ENCODE data around the gene HELB. TPM values are rescaled to one million over a fixed set of nuclear protein-coding genes. Genes with fewer than 3 reads are reported as not detected.

The HELB gene
- total and polyA plus RNA-seq, 2 of the 4 experiments (the other 2 are of a cell fraction), result 0.72 to 2.9 TPM

GRCh38 chr12:66280561-66280960, 21.7 kb upstream of the HELB start:
- Histone ChIP-seq H3K9me1 (ENCODE audit: insufficient read depth, low read length) (no peaks in the 10 kb centered on the region), H2BK15ac (ENCODE audit: low read depth, low read length) (no peak overlapping the region), H3K23ac (ENCODE audit: low read depth, low read length) (no peak overlapping the region), H3K27me3 (ENCODE audit: control insufficient read depth, insufficient read depth, low read length) (peaks cover 21% of the 10 kb centered on the region), H4K8ac (ENCODE audit: low read depth in 2 of 2, low read length in 2 of 2) (no peak overlapping the region), H4K91ac (ENCODE audit: insufficient read depth, low read depth, low read length) (no peak overlapping the region), H3K9ac (ENCODE audit: low read depth, low read length) (no peak overlapping the region), H3K4me2 (ENCODE audit: low read depth, low read length) (no peak overlapping the region), H3K4ac (ENCODE audit: low read depth, low read length) (no peak overlapping the region), H3K79me1 (ENCODE audit: low read depth in 1 of 2, low read length in 2 of 2) (no peaks in the 10 kb centered on the region), H2BK20ac (ENCODE audit: low read depth, low read length) (no peak overlapping the region), H4K5ac (ENCODE audit: low read depth, low read length) (no peak overlapping the region), H3K4me3 (ENCODE audit: insufficient read depth, low read depth, low read length) (no peak overlapping the region), H3K56ac (ENCODE audit: extremely low read depth, insufficient read depth, low read length) (no peak overlapping the region), H3K36me3 (ENCODE audit: control insufficient read depth, insufficient read depth, low read length) (no peaks in the 10 kb centered on the region), H2BK5ac (ENCODE audit: low read depth, low read length, poor library complexity, severe bottlenecking) (no peak overlapping the region), H4K20me1 (ENCODE audit: insufficient read depth, low read length) (no peaks in the 10 kb centered on the region), H2AK5ac (ENCODE audit: low read depth, low read length) (no peak overlapping the region), H2BK120ac (ENCODE audit: low read depth, low read length) (no peak overlapping the region), H2AFZ (replicated peaks; ENCODE audit: low read length, poor library complexity) (no peak overlapping the region), H3K27ac (ENCODE audit: insufficient read depth, low read length) (no peak overlapping the region), H3K18ac (ENCODE audit: low read depth, low read length) (no peak overlapping the region), H3K14ac (replicated peaks; ENCODE audit: low read depth, low read length) (no peak overlapping the region), H3K4me1 (ENCODE audit: control insufficient read depth, insufficient read depth, low read length) (no peaks in the 10 kb centered on the region), H3K9me3 (ENCODE audit: control insufficient read depth, insufficient read depth, low read length) (no peaks in the 10 kb centered on the region), H2AK9ac (replicated peaks; ENCODE audit: low read depth, low read length, poor library complexity) (no peak overlapping the region)
- in situ Hi-C loops (cut with MboI; ENCODE audit: low sequenced_read_pairs) (no loop called here), intact Hi-C loops (cut with micrococcal nuclease) (no loop called here), dilution Hi-C loops (cut with HindIII; ENCODE audit: low sequenced_read_pairs, unreplicated experiment) (no loop called here)
- BruUV-seq (replicated peaks), result no TSS peak
- ChIA-PET CTCF (interaction anchor here (0.7 to 2.4 kb wide), 2 partner anchors 11 to 1171 kb away, joined by 5 to 14 read pairs; no protein-coding TSS in a partner anchor), POLR2A (ENCODE audit: unreplicated experiment) (no interaction called here)
- WGBS, 2 experiments (ENCODE audit: extremely low coverage in 2 of 2, insufficient read length in 1 of 2), result no CpG with 5 or more reads among the region's 1 CpG
- no peak for ATAC-seq (ENCODE audit: low read depth)
- TF ChIP-seq RFX5 (IDR thresholded peaks at IDR 0.05; ENCODE audit: low read depth, low read length), result no peak
- TF ChIP-seq MXI1 (IDR thresholded peaks at IDR 0.05; ENCODE audit: borderline replicate concordance, low read depth, low read length), result no peak
- no peak for TF ChIP-seq USF2 (IDR thresholded peaks at IDR 0.05; ENCODE audit: low read depth, low read length)
- TF ChIP-seq CEBPB (IDR thresholded peaks at IDR 0.05; ENCODE audit: low read depth, low read length), result no peak
- TF ChIP-seq RCOR1 (IDR thresholded peaks at IDR 0.05; ENCODE audit: insufficient replicate concordance, low read length), result no peak
- TF ChIP-seq POLR2A (IDR thresholded peaks at IDR 0.05; ENCODE audit: low read depth, low read length), result no peak
- TF ChIP-seq, protein P1, sequence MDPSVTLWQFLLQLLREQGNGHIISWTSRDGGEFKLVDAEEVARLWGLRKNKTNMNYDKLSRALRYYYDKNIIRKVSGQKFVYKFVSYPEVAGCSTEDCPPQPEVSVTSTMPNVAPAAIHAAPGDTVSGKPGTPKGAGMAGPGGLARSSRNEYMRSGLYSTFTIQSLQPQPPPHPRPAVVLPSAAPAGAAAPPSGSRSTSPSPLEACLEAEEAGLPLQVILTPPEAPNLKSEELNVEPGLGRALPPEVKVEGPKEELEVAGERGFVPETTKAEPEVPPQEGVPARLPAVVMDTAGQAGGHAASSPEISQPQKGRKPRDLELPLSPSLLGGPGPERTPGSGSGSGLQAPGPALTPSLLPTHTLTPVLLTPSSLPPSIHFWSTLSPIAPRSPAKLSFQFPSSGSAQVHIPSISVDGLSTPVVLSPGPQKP (IDR thresholded peaks at IDR 0.05; ENCODE audit: borderline replicate concordance, low read depth, low read length), result no peak
- no peak for TF ChIP-seq NFE2L2 (IDR thresholded peaks at IDR 0.05; ENCODE audit: low read depth, low read length)
- no peak for TF ChIP-seq CHD1 (IDR thresholded peaks at IDR 0.05; ENCODE audit: low read depth, low read length)
- TF ChIP-seq RAD21 (IDR thresholded peaks at IDR 0.05; ENCODE audit: low read length), result no peak
- no peak for TF ChIP-seq BHLHE40 (IDR thresholded peaks at IDR 0.05; ENCODE audit: low read depth, low read length)
- no peak for TF ChIP-seq MAZ (IDR thresholded peaks at IDR 0.05; ENCODE audit: borderline replicate concordance, low read depth, low read length)
- no peak for TF ChIP-seq CTCF (conservative IDR thresholded peaks at IDR 0.05; ENCODE audit: low read depth, low read length)
- TF ChIP-seq MAFK (IDR thresholded peaks at IDR 0.05; ENCODE audit: low read depth, low read length), result no peak
- no peak for DNase-seq
